Measurements from ENCODE around the gene MAGOHB.

DNA sequence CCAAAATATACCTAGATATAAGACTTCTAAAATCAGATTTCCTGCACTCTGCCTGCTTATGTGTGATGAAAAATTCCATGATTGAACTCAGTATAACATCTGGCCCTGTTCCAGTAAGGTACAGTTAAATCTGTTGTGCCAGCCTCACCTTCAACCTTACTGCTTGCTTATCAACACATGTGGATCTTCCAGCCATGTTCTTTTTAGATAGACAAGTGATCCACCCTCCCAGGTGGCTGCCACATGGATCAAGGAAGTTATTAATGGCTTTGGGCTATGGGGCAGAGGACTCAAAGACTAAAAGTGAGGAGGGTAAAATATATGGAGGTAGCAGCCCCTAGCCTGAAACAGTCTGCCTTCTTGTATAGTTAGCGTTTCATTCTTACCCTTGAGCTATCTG lies 25.3 kb upstream of the MAGOHB start:
- TF ChIP-seq EZH2 (IDR thresholded peaks at IDR 0.05; ENCODE audit: low read depth), result no peak
- TF ChIP-seq, protein P1, sequence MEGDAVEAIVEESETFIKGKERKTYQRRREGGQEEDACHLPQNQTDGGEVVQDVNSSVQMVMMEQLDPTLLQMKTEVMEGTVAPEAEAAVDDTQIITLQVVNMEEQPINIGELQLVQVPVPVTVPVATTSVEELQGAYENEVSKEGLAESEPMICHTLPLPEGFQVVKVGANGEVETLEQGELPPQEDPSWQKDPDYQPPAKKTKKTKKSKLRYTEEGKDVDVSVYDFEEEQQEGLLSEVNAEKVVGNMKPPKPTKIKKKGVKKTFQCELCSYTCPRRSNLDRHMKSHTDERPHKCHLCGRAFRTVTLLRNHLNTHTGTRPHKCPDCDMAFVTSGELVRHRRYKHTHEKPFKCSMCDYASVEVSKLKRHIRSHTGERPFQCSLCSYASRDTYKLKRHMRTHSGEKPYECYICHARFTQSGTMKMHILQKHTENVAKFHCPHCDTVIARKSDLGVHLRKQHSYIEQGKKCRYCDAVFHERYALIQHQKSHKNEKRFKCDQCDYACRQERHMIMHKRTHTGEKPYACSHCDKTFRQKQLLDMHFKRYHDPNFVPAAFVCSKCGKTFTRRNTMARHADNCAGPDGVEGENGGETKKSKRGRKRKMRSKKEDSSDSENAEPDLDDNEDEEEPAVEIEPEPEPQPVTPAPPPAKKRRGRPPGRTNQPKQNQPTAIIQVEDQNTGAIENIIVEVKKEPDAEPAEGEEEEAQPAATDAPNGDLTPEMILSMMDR (conservative IDR thresholded peaks at IDR 0.05), result no peak

All from PC-9 (cell line).